GM18511 (cell line): ENCODE results near the gene RAD9A.
"Not testable (repeated sequence)": the region's sequence is repeated elsewhere in the genome, so short reads cannot be mapped to it uniquely, and the experiment has no call there.

Experiments used
- ATAC-seq: cut with Tn5 transposase; IDR thresholded peaks from one replicate; pipeline ENCODE4 v1.9.1; 2021; ENCODE audit warnings: mild to moderate bottlenecking, moderate library complexity; ENCODE audit not compliant: unreplicated experiment

Gene RAD9A

GRCh38 chr11:67422891-67423290, 31.1 kb downstream of the RAD9A start:
- no peak for ATAC-seq

- ATAC-seq = no peak
Observed at GRCh38 chr11:67423466-67423865, 31.7 kb downstream of the RAD9A start.

DNA sequence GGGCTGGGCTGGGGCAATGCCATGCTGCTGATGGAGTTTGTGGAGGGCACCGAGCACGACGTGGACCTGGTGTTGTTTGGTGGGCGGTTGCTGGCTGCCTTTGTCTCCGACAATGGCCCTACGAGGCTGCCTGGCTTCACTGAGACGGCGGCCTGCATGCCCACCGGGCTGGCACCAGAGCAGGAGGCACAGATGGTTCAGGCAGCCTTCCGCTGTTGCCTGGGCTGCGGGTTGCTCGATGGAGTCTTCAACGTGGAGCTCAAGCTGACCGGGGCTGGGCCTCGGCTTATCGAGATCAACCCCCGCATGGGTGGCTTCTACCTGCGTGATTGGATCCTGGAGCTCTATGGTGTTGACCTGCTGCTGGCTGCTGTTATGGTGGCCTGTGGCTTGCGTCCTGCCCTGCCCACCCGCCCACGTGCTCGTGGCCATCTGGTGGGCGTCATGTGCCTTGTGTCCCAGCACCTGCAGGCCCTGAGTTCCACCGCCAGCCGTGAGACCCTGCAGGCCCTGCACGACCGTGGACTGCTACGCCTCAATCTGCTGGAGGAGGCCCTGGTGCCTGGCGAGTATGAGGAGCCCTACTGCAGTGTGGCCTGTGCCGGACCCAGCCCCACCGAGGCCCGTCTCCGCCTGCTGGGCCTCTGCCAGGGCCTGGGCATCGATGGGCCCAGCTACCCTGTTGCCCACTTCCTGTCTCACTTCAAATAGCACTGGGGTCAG, 32.3 kb downstream of the RAD9A start:
- no peak for ATAC-seq

- not testable (repeated sequence) for ATAC-seq
Observed at GRCh38 chr11:67427364-67427859, 35.6 kb downstream of the RAD9A start.

DNA sequence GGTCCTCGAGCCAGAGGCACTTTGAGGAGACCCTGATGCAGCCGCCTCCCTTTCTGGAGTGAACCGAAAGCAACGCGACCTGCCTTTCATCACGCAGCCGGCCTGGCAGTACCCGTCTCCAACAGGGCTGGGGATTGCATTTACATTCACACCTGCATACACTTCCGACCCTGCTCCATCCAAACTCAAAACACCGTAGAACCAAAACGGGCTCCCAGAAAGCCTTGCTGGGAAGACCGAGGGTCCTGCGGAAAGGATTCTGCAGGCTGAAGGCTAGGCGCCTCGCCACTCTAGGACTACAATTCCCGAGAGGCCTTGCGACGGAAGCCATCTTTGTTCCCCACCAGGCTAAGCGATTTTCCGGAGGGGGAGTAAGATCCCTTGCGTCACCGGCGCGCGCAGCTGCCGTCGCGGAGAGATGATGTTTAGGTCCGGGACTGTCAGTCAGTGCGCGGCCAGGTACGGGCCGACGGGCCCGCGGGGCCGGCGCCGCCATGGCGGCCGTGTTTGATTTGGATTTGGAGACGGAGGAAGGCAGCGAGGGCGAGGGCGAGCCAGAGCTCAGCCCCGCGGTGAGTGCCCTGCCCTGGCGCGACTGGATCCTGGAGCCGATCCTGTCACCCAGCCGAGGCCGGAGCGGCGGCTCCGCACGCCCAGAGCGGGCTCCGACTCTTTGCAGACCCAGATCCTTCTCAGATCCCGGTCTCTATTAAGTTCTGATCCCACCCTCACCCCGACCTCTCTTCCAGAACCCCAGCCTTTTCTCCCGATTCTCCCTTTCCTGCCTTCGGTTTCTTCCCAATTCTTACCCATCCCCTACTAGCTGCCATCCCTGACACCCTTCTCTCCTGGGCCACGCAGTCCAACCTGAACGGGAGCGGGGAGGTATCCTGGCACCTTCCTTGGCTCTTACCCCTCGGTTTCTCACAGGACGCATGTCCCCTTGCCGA, 36.5 kb downstream of the RAD9A start, which contains the start of gene RPS6KB2:
TSS of gene RPS6KB2 (plus strand) at position 443 of the 950 bp plus-strand sequence. CDS start at position 495, 52 bp downstream.
- peak; percentile 85 for ATAC-seq

- ATAC-seq = no peak
Observed at GRCh38 chr11:67429038-67429668, 37.4 kb downstream of the RAD9A start.

DNA sequence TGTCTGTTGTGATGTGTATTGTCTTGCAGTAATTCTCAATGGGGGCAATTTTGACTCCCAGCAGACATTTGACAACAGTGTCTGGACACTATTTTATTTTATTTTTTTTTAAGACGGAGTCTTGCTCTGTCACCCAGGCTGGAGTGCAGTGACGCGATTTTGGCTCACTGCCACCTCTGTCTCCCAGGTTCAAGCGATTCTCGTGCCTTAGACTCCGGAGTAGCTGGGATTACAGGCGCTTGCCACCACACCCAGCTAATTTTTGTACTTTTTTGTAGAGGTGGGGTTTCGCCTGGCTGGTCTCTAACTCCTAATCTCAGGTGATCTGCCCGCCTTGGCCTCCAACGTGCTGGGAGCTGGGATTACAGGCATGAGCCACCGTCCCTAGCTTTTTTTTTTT, 37.9 kb downstream of the RAD9A start:
- ATAC-seq = no peak

- no peak for ATAC-seq
Observed at GRCh38 chr11:67431346-67432249, 39.8 kb downstream of the RAD9A start.

DNA sequence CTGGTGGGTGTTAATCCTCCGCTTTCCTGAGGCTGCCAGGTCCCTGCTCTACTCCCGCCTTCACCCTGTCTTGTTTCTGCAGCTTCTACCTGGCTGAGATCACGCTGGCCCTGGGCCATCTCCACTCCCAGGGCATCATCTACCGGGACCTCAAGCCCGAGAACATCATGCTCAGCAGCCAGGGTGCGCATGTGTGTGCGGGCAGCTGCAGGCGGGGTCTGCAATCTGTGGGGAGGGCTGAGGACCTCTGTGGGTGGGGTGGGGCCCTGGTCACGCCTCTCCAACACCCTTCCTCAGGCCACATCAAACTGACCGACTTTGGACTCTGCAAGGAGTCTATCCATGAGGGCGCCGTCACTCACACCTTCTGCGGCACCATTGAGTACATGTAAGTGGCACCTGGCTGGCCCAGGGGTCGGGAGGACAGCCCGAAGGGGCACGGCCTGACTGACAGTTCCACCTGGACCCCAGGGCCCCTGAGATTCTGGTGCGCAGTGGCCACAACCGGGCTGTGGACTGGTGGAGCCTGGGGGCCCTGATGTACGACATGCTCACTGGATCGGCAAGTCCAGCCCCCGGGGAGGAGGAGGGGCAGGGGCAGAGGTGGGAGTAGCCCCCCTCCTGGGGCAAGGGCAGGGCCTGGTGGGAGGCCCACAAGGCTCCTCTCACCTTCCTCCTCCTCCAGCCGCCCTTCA, 41.0 kb downstream of the RAD9A start:
- no peak for ATAC-seq

DNA sequence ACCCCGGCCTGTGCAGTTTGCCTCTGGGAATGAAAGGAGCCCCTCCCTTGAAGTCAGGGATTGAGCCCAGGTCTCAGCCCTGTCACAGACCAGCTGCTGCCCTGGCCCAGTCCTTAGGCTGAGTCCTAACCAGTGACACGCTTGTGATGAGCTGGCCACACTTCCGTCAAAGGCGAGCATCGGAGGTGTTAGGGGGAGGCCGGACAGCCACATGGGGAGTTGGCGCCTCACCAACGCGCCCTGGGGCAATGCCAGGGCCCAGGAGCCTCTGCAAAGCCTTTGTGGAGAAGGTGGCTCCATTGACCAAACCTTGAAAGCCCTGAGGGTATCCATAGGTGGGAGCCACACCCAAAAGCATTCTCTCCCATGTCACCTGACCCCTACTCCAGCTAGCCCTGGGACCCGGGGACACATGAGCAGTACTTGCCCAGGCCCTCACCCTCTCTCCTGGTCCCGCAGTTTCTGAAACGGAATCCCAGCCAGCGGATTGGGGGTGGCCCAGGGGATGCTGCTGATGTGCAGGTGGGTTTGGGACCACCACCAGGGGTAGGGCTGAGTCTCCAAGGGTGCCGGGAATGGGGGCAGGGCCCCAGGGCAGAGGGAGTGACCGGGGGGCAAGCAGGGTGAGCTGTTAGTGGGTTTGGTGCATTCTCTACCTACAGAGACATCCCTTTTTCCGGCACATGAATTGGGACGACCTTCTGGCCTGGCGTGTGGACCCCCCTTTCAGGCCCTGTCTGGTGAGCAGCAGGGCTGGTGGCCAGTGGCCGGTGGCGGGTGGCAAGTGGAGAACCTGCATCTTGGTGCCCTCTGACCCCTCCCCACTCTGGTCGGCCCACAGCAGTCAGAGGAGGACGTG, 42.0 kb downstream of the RAD9A start:
- ATAC-seq = no peak

GRCh38 chr11:67434395-67434881, 42.7 kb downstream of the RAD9A start:
- ATAC-seq = no peak

DNA sequence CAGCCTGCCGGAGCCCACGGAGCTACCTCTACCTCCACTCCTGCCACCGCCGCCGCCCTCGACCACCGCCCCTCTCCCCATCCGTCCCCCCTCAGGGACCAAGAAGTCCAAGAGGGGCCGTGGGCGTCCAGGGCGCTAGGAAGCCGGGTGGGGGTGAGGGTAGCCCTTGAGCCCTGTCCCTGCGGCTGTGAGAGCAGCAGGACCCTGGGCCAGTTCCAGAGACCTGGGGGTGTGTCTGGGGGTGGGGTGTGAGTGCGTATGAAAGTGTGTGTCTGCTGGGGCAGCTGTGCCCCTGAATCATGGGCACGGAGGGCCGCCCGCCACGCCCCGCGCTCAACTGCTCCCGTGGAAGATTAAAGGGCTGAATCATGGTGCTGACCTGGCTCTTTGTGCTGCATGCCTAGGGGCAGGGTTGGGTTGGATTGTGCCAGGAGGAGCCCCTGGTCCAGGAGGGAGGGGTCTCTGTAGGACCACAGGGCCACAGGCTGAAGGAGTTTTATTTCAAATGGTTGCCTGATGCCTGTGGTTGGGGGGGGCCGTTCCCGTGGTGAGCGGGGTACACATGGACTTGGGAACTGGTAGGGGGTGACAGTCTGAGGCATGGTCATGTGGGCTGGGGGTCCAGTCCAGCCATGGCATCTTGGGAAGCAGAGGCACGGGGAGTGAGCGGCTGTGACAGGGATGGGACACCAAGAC, 43.4 kb downstream of the RAD9A start:
- no peak for ATAC-seq

GRCh38 chr11:67435727-67436458, 44.1 kb downstream of the RAD9A start:
- ATAC-seq = no peak

DNA sequence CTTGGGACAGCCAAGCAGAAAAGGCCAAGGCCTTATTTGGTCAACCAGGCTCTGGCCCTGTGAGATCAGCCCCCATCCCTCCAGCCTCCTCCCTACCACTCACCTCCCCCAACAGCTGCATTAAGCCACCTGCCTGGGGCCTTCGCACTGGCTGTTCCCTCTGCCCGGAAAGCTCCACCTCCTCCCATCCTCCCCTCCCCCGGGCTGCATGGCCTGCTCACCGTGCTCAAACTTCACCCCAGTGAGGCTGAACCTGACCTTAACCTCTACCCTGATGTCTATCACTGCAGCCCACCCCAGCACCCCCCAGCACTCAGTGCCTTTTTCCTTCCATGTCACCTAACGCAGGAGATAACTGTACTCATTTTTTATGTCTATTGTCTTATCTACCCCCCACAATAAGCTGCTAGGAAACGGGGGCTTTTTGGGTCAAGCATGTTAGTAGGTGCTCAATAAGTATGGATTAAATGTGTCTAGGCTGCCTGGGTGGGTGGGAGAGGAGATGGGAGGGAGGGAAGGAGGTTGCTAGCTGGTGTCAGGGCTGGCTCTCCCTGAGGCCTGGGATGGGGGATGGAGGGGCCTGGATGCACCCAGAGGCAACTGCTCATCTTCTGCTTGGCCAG, 44.8 kb downstream of the RAD9A start:
- no peak for ATAC-seq

GRCh38 chr11:67437082-67437808, 45.5 kb downstream of the RAD9A start, which contains the start of gene PTPRCAP:
Gene PTPRCAP, minus strand, starts transcription at chr11:67437682. Its CDS starts 63 bp downstream, at chr11:67437619.
- ATAC-seq = no peak

GRCh38 chr11:67437809-67438157, 46.0 kb downstream of the RAD9A start:
- ATAC-seq = no peak
